Lower leg skin (tissue), 4 donors: ENCODE measurements around the gene CTDNEP1. TPM values are rescaled to one million over a fixed set of nuclear protein-coding genes. Genes with fewer than 3 reads are reported as not detected.
"Not testable (repeated sequence)": the region's sequence is repeated elsewhere in the genome, so short reads cannot be mapped to it uniquely, and the experiment has no call there.

Experiments
- DNase-seq, 2 donors: peaks; one replicate each; pipeline ENCODE4 v3.0.0-alpha.2; 2019; ENCODE audit warnings: low spot score in 2 of 2
- H3K4me3 ChIP-seq: fragments of 200-600 bp; sonication (generic); 2 replicates; pipeline ENCODE4 v1.5.1; 2017; ENCODE audit warnings: mild to moderate bottlenecking, low read depth; ENCODE audit not compliant: poor library complexity, severe bottlenecking
- POLR2A ChIP-seq, 2 donors: fragments of 450-650 bp; IDR thresholded peaks; one replicate each; pipeline ENCODE4 v1.6.1; 2016 to 2017; ENCODE audit warnings: antibody characterized with exemption in 2 of 2, mild to moderate bottlenecking in 1 of 2, moderate library complexity in 1 of 2
- WGBS, 2 donors: methylation state at CpG; one replicate each; pipeline ENCODE4 v1.1.5; 2018; 5-methylcytosine and 5-hydroxymethylcytosine counted together
- intact Hi-C: fragments of 100-400 bp; cut with DNase I; formaldehyde crosslinking; loops from one replicate; pipeline ENCODE4 v1.15.0; 2023; ENCODE audit warnings: low total_unique reads
- total RNA-seq, 4 donors: library from RNA; depleted of rRNA; stranded (reverse); fragments of >200 nt; gene quantifications; one replicate each; pipeline ENCODE4 v1.1.0, GENCODE V29; 2016
- TF ChIP-seq, protein P1 (sequence below), 3 donors: fragments of 450-650 bp; IDR thresholded peaks; one replicate each; pipeline ENCODE4 v1.5.1; 2016; ENCODE audit warnings: antibody characterized with exemption in 3 of 3, mild to moderate bottlenecking in 3 of 3, moderate library complexity in 2 of 3

CTDNEP1 gene
- total RNA-seq, 4 donors from 2014 or later = 55.3 to 79.2 (median 70.4) TPM

DNA sequence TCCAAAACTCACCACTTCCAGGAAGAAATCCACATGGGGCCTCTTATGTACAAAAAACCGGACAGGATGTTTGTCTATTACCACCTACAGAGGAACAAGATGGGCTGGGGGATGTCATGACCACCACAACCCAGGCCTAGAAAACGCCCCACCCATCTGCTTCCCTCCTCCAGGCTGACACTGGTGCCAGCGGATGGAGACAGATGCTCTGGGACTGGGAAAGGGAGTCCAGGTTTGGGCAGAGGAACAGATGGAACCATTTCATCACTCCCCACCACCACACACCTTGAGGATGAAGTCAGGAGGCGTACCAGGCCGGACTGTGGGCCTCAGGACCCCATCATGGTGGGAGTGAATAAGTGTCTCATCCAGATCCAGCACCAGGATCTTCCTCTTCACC is 4.8 kb downstream of the CTDNEP1 start:
- no peak for DNase-seq
- TF ChIP-seq, protein P1, sequence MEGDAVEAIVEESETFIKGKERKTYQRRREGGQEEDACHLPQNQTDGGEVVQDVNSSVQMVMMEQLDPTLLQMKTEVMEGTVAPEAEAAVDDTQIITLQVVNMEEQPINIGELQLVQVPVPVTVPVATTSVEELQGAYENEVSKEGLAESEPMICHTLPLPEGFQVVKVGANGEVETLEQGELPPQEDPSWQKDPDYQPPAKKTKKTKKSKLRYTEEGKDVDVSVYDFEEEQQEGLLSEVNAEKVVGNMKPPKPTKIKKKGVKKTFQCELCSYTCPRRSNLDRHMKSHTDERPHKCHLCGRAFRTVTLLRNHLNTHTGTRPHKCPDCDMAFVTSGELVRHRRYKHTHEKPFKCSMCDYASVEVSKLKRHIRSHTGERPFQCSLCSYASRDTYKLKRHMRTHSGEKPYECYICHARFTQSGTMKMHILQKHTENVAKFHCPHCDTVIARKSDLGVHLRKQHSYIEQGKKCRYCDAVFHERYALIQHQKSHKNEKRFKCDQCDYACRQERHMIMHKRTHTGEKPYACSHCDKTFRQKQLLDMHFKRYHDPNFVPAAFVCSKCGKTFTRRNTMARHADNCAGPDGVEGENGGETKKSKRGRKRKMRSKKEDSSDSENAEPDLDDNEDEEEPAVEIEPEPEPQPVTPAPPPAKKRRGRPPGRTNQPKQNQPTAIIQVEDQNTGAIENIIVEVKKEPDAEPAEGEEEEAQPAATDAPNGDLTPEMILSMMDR (IDR thresholded peaks at IDR 0.05) = no peak
- WGBS, 2 donors = 88% methylated on average over 5 of the region's 5 CpGs
- intact Hi-C loops = no loop called here
- no peak overlapping the region for H3K4me3 ChIP-seq

DNA sequence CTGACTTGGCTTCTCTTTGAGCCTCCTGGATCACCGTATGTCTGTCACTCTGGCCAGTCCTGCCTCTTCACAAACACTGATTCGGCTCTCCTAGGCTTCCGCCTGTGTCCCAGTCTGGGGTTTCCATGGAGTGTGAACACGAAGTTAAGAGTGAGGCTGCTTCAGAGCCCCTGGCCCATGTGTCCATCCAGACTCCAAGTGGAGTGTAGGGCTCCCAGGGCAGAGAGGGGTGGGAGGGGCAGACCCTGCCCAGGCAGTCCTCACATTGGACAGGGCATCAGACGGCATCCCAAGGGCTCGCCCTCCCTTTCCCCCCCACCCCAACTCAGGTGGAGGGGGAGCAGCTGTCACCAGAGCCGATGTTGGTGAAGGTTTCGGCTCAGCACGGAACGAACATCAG is 7.7 kb downstream of the CTDNEP1 start:
- H3K4me3 ChIP-seq, intact Hi-C loops, DNase-seq: not testable (repeated sequence)
- 77 to 82% methylated on average over 10 of the region's 10 CpGs for WGBS, 2 donors

DNA sequence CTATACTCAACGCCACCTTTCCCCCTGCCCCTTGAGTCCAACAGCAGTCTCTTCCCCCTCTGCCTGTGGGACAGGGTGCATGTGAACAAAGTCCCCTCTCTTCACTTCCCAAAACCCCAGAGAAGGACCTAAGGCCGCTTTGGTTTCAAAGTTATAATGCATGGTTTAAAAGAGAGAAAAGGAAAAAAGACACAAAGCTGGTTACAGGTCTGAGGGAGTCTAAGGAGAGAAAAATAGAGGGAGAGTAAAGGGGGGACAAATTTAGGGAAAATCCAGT is 8.1 kb downstream of the CTDNEP1 start:
- peak overlapping the region; percentile 97 for H3K4me3 ChIP-seq
- DNase-seq = no peak
- 30% methylated on average over 2 of the region's 2 CpGs for WGBS, 2 donors
- TF ChIP-seq, protein P1 (IDR thresholded peaks at IDR 0.05) = no peak
- no peak for TF ChIP-seq POLR2A (IDR thresholded peaks at IDR 0.05)
- intact Hi-C loops = no loop called here

DNA sequence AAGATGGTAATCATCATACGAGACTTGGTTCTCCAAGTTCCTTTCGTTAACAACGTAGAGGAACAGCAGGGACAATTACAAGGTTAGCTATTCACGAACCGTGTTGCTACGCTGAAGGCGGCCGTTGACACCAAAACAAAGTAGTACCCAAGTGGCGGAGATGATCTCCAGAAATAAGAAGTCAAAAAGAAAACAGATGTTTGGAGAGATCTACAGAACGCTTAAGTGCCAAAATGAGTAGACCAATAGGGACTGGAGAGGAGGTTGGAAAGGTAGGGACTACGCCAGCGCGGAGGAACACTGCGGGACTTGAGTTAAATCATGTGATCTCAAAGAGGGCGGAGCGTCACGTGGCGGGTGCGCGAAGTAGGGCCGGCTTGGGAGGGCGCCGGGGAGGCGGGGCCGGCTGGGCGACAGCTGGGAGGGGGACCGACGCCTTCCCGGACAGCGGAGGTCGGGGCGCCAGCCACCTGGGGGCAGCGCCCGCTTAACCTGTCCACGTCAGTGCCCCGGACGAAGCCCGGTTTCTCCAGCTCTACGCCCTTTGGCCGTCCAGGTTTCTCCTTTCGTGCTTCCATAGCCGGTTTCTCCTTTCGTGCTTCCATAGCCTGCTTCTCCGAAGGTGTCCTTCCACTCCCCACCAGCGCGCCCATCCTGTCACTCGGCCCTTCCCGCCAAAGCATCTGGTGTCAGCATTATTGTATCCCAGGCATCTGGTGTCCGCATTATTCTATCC is 8.6 kb downstream of the CTDNEP1 start:
- intact Hi-C loops = no loop called here
- WGBS, 2 donors = 0 to 1% methylated on average over 49 of the region's 49 CpGs
- TF ChIP-seq POLR2A (IDR thresholded peaks at IDR 0.05) = peak in 1 of 2 donors; percentile 17
- TF ChIP-seq, protein P1 (IDR thresholded peaks at IDR 0.05) = peak in 1 of 3 donors; percentile 10
- peak; percentile 95 to 99 for DNase-seq
- H3K4me3 ChIP-seq = peak overlapping the region; percentile 97

DNA sequence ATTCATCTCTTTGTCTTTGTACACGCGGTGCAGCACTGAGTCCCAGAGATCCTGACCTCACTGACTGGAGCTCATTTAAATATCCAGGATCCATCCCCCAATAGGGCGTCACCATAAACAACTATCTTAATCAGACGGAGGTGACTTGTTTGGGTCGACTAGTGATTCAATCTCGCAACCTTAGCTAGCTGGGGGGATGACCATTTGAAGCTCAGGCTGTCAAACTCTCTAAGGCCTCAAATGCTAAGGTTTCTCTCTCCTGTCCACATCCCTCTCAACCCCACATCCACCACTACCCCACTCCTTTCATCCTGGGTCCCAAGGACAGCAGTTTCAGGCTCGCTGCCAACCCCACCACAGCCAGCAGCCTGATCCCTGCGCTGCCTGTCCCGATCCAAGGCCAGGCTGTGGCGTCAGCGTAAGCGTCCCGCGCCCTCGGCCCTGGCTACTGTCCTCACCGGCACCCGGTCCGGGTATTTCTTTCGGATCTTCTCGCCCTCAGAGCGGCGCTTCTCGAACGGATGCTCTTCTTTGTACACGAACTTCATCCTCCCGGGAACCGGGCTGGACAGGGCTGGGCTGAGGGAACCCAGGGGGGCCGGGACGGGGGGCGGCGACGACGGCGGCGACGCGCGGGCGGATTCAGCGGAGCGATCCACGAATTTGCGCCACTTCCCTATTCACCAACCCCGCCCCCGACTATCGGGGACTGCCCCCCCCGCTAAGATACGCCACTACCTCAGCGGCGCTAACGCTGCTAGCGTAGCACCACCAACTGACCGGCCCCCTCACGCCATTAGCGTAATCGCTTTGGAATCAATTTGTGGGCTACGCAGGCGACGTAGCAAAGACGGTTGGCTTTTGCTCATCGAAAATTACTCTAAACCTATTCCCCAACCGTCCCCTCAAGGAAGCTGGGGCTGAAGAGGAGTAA is 9.5 kb downstream of the CTDNEP1 start, which contains the start of gene GABARAP:
Gene GABARAP, minus strand, starts transcription at position 667 of the 934 bp plus-strand sequence. Its CDS starts 119 bp downstream, at position 548.
- WGBS, 2 donors = 0 to 1% methylated on average over 49 to 62 of the region's 62 CpGs
- intact Hi-C loops = no loop called here
- peak; percentile 93 to 99 for DNase-seq
- H3K4me3 ChIP-seq = peak within 1 kb of the TSS; percentile 97
- TF ChIP-seq, protein P1 (IDR thresholded peaks at IDR 0.05) = no peak
- peak in 1 of 2 donors; percentile 67 for TF ChIP-seq POLR2A (IDR thresholded peaks at IDR 0.05)

DNA sequence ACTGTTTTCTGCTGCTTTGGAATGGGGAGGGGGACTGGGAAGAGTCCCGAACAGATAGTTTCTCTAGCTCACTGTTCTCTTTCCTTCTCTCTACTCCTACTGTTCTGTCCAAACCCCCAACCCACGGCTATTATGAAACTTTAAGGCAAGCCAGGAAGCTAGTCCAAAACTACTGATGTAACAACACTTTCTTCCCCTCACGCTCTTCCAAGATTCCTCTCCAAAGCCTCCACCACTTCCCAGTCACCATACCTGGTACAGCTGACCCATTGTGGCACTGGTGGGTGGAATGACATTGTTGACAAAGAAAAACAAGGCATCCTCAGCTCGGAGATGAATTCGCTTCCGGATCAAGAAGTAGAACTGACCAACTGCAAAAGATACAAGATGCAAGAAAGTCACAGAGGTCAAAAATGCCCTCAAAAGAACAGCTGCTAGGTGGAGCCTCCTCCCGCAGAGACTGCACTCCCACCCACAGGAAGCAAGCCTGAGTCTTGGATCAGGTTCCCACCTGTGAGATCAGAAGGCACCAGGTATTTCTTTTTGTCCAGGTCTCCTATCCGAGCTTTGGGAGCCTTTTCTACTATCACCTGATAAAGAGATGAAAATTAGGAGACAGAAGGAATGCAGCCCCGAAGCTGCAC is 10.3 kb downstream of the CTDNEP1 start:
- 30% methylated on average over 9 of the region's 9 CpGs for WGBS, 2 donors
- TF ChIP-seq, protein P1 (IDR thresholded peaks at IDR 0.05) = no peak
- no peak for TF ChIP-seq POLR2A (IDR thresholded peaks at IDR 0.05)
- intact Hi-C loops = no loop called here
- peak overlapping the region; percentile 97 for H3K4me3 ChIP-seq
- DNase-seq = no peak
